ENCODE measurements around the gene CCSER1. TPM values are rescaled to one million over a fixed set of nuclear protein-coding genes. Genes with fewer than 3 reads are reported as not detected.

The CCSER1 gene
- total RNA-seq, 1 donor from 2014 or later = 8.4 TPM

DNA sequence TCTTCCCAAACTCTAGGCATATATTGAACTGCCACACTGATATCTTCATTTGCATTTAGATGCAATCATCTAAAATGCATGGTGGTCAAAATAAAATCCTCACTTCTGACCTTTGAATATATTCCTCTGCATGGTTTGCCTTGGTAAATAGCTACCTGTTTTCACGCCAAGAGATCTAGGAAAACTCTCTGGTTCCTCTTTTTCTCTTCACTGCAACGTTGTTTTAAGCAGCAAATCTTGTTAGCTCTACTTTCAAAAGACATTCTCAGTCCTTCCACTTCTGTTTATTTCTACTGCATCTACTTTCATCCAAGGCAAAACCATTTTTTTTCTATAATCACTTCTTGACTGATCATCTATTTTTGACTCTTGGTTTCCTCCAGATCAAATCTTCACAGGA is 1174.9 kb downstream of the CCSER1 start:
- no peak overlapping the region for H3K27ac ChIP-seq
- no peak for ATAC-seq
- H3K9me3 ChIP-seq = no peaks in the 10 kb centered on the region
- H3K36me3 ChIP-seq = no peaks in the 10 kb centered on the region
- intact Hi-C loops (cut with DNase I) = no loop called here
- no peaks in the 10 kb centered on the region for H3K27me3 ChIP-seq (ENCODE audit: low read depth)
- no peak overlapping the region for H3K4me3 ChIP-seq
- TF ChIP-seq, protein P1, sequence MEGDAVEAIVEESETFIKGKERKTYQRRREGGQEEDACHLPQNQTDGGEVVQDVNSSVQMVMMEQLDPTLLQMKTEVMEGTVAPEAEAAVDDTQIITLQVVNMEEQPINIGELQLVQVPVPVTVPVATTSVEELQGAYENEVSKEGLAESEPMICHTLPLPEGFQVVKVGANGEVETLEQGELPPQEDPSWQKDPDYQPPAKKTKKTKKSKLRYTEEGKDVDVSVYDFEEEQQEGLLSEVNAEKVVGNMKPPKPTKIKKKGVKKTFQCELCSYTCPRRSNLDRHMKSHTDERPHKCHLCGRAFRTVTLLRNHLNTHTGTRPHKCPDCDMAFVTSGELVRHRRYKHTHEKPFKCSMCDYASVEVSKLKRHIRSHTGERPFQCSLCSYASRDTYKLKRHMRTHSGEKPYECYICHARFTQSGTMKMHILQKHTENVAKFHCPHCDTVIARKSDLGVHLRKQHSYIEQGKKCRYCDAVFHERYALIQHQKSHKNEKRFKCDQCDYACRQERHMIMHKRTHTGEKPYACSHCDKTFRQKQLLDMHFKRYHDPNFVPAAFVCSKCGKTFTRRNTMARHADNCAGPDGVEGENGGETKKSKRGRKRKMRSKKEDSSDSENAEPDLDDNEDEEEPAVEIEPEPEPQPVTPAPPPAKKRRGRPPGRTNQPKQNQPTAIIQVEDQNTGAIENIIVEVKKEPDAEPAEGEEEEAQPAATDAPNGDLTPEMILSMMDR (IDR thresholded peaks at IDR 0.05) = no peak
- no peaks in the 10 kb centered on the region for H3K4me1 ChIP-seq
- no peak for DNase-seq

DNA sequence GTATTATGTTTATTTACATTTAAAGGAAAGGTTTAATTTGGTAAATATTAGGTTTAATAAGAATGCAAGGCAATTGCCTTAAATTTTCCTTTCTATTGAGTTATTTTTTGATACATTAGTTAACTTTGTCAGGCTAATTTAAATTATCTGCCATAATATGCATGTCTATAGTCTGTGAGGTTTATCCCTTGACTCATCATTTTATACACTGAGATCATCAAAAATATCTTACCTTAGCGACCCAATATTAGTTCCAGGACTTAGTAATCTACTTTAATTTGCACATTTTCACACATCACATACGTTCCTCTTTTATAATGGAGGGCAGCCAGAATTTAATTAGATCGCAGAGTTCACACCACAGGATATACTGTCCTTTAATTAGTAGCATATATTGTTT is 1177.1 kb downstream of the CCSER1 start:
- ATAC-seq = no peak
- no peaks in the 10 kb centered on the region for H3K9me3 ChIP-seq
- intact Hi-C loops (cut with DNase I) = no loop called here
- no peak overlapping the region for H3K4me3 ChIP-seq
- H3K27me3 ChIP-seq (ENCODE audit: low read depth) = no peaks in the 10 kb centered on the region
- H3K36me3 ChIP-seq = no peaks in the 10 kb centered on the region
- no peaks in the 10 kb centered on the region for H3K4me1 ChIP-seq
- DNase-seq = no peak
- H3K27ac ChIP-seq = no peak overlapping the region
- TF ChIP-seq, protein P1 (IDR thresholded peaks at IDR 0.05) = no peak

DNA sequence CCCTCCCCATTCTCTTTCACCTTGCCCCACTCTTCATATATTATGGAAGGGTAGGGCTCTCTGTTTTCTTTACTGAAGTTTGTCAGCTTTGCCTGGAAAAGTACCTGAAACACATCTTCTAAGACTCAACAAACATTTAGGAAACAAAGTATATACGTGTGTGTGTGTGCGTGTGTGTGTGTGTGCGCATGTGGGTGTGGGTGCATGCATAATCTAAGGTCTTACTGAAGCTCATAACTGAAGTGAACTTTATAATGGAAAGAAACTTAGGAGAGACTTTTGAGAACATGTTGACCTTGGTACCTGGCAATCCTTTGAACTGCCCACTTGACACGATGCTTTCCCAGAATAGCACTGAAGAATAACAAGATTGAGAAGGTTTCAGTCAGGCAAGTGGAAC is 1190.2 kb downstream of the CCSER1 start:
- Histone ChIP-seq H3K27ac (no peak overlapping the region), H3K4me3 (no peak overlapping the region), H3K27me3 (ENCODE audit: low read depth) (no peaks in the 10 kb centered on the region), H3K9me3 (no peaks in the 10 kb centered on the region), H3K36me3 (no peaks in the 10 kb centered on the region), H3K4me1 (no peaks in the 10 kb centered on the region)
- no peak for ATAC-seq
- TF ChIP-seq, protein P1 (IDR thresholded peaks at IDR 0.05) = no peak
- no peak for DNase-seq
- intact Hi-C loops (cut with DNase I) = no loop called here

- TF ChIP-seq, protein P1 (IDR thresholded peaks at IDR 0.05) = no peak
- intact Hi-C loops (cut with DNase I) = no loop called here
Measured at GRCh38 chr4:91319556-91320268, 1192.5 kb downstream of the CCSER1 start.

DNA sequence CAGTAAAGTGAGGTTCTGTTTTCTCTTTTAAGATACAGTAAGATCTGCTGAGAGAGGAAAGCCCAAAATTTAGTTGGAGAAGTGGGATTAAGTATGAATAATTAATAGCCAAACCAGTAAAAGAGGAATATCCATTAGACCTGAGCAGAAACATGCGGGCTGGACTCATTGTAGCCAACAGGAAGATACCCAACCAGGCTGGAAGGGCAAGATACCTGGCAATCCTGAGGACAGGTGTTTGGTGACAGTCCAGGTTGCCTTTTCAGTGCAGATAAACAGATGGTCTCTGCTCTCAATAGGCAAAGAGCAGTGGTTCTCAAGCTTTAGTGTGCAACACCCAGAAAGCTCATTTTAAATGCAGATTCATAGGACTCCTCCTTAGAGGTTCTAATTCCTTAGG is 1195.8 kb downstream of the CCSER1 start:
- Histone ChIP-seq H3K9me3 (peaks cover 9% of the 10 kb centered on the region), H3K4me1 (no peaks in the 10 kb centered on the region), H3K4me3 (no peak overlapping the region), H3K27me3 (ENCODE audit: low read depth) (no peaks in the 10 kb centered on the region), H3K27ac (no peak overlapping the region), H3K36me3 (no peaks in the 10 kb centered on the region)
- DNase-seq = no peak
- TF ChIP-seq, protein P1 (IDR thresholded peaks at IDR 0.05) = no peak
- no peak for ATAC-seq
- intact Hi-C loops (cut with DNase I) = no loop called here

More at GRCh38 chr4:91319556-91320268, 1192.5 kb downstream of the CCSER1 start:
- ATAC-seq (no peak), DNase-seq (no peak)
- Histone ChIP-seq H3K27ac (no peak overlapping the region), H3K4me3 (no peak overlapping the region), H3K27me3 (ENCODE audit: low read depth) (no peaks in the 10 kb centered on the region), H3K36me3 (no peaks in the 10 kb centered on the region), H3K4me1 (no peaks in the 10 kb centered on the region), H3K9me3 (no peaks in the 10 kb centered on the region)
